ENCODE data around the gene MVK. TPM values are rescaled to one million over a fixed set of nuclear protein-coding genes. Genes with fewer than 3 reads are reported as not detected.
A peak's percentile ranks its signal among the peaks of the same experiment; 100 is the strongest.

The MVK gene
- total RNA-seq (2021) (35.6 and 50.8 TPM in 2 replicates), Bru-seq, nascent RNA (percentile 72 among the genes with signal in this experiment), BruChase-seq, experiment 1, labeled RNA remaining after a 2-hour chase (percentile 69 among the genes with signal in this experiment), BruChase-seq, experiment 2, labeled RNA remaining after a 6-hour chase (percentile 74 among the genes with signal in this experiment)
- long read RNA-seq, full-length matches to known transcripts, result 101 of 124 reads
- long read RNA-seq, partial matches to known transcripts, result 5 of 124 reads
- long read RNA-seq, other reads (novel, unspliced or antisense), result 18 of 124 reads

- TSS peak; percentile 70 for BruUV-seq (replicated peaks)
- intact Hi-C loops (cut with micrococcal nuclease; ENCODE audit: unreplicated experiment), result no loop called here
Measured at GRCh38 chr12:109573029-109573913, at the start of gene MVK, which contains the start of gene MMAB. Gene MVK (plus strand): TSS chr12:109573794. CDS start chr12:109574823, 1,029 bp downstream. Gene MMAB (minus strand): TSS chr12:109573504. CDS start chr12:109573480, 24 bp downstream.

DNA sequence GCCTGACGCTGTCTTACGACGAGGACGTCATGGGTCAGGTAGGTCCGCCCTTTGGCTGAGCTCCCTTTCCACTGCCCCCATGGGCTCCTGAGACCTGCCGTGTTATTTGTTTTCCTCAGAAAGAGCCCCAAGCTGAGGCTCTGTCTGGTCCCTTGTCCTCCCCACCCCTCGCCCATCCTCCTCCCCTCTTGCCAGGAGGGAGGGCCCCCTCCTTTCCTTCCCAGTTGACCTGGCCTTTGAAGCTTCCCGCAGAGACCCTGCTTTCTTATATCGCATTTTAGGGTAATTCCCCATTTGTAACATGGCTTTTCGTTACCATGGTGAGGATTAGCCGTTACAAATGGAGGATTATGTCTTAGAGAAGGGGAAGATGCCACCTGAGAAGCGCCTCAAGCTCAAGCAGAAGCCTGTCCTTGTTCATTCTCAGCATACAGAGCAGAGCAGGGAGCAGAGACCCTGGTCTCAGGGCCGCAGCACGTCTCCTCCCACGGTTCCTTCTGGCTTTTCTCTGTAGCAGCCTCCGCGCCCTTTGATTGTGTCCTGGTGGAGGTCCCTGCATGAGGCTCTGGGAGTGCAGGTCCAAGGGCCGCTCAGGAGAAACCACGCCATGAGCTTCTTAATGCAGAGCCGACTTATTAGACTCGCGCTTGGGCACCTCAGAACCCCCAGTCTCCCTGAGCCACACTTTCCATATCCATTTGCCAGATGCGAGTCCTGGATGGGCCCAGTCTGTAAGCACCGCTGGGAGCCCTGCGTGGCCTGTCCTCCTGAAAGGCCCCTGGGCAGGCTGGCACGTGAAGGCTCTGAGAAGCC, 48.9 kb upstream of the MVK start:
- H3K27me3 ChIP-seq (ENCODE audit: insufficient read depth, low read depth), result no peaks in the 10 kb centered on the region
- H3K27ac ChIP-seq, result no peak overlapping the region
- no peak overlapping the region for H3K4me3 ChIP-seq
- H2AFZ ChIP-seq, result no peak overlapping the region
- H3K9me3 ChIP-seq (ENCODE audit: insufficient read depth, low read depth), result no peaks in the 10 kb centered on the region
- H3K4me1 ChIP-seq (replicated peaks; ENCODE audit: insufficient read depth), result no peaks in the 10 kb centered on the region
- ChIA-PET POLR2A (ENCODE audit: unreplicated experiment) (no interaction called here), CTCF (interaction anchor here (0.6 kb wide), 2 partner anchors 113 to 154 kb away, joined by 3 read pairs; no protein-coding TSS in a partner anchor)
- no peaks in the 10 kb centered on the region for H4K20me1 ChIP-seq (ENCODE audit: insufficient read depth)
- TF ChIP-seq, protein P1, sequence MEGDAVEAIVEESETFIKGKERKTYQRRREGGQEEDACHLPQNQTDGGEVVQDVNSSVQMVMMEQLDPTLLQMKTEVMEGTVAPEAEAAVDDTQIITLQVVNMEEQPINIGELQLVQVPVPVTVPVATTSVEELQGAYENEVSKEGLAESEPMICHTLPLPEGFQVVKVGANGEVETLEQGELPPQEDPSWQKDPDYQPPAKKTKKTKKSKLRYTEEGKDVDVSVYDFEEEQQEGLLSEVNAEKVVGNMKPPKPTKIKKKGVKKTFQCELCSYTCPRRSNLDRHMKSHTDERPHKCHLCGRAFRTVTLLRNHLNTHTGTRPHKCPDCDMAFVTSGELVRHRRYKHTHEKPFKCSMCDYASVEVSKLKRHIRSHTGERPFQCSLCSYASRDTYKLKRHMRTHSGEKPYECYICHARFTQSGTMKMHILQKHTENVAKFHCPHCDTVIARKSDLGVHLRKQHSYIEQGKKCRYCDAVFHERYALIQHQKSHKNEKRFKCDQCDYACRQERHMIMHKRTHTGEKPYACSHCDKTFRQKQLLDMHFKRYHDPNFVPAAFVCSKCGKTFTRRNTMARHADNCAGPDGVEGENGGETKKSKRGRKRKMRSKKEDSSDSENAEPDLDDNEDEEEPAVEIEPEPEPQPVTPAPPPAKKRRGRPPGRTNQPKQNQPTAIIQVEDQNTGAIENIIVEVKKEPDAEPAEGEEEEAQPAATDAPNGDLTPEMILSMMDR (conservative IDR thresholded peaks at IDR 0.05), result no peak
- TF ChIP-seq EZH2 (IDR thresholded peaks at IDR 0.05; ENCODE audit: low read depth), result no peak
- H3K9me2 ChIP-seq (ENCODE audit: insufficient read depth), result no peaks in the 10 kb centered on the region
- H3K4me2 ChIP-seq, result no peak overlapping the region
- no TSS peak for BruUV-seq (replicated peaks)
- H3F3A ChIP-seq (ENCODE audit: insufficient read depth, low read depth), result no peaks in the 10 kb centered on the region
- DNase-seq, result no peak
- intact Hi-C loops (cut with micrococcal nuclease; ENCODE audit: unreplicated experiment), result no loop called here
- no peaks in the 10 kb centered on the region for H3K79me2 ChIP-seq (ENCODE audit: low read depth)
- H3K36me3 ChIP-seq (ENCODE audit: low read depth), result no peaks in the 10 kb centered on the region

More at GRCh38 chr12:109573029-109573913, at the start of gene MVK, which contains the start of gene MMAB:
- peak; percentile 99 for DNase-seq
- peak within 1 kb of the TSS; percentile 55 for H3K27ac ChIP-seq
- TF ChIP-seq EZH2 (IDR thresholded peaks at IDR 0.05; ENCODE audit: low read depth), result no peak
- TF ChIP-seq, protein P1 (conservative IDR thresholded peaks at IDR 0.05), result no peak
- no peaks in the 10 kb centered on the region for H3K27me3 ChIP-seq (ENCODE audit: insufficient read depth, low read depth)
- ChIA-PET POLR2A (ENCODE audit: unreplicated experiment) (interaction anchor here (0.5 to 1.7 kb wide), 10 partner anchors 9 to 770 kb away, joined by 3 to 11 read pairs (median 5); no protein-coding TSS in a partner anchor), CTCF (interaction anchor here (0.8 to 1.2 kb wide), 3 partner anchors 24 to 200 kb away, joined by 3 to 4 read pairs (median 3); no protein-coding TSS in a partner anchor)
- peaks cover 16% of the 10 kb centered on the region for H3K4me1 ChIP-seq (replicated peaks; ENCODE audit: insufficient read depth)
- H3K79me2 ChIP-seq (ENCODE audit: low read depth), result peaks cover 17% of the 10 kb centered on the region
- peak within 1 kb of the TSS; percentile 80 for H3K4me3 ChIP-seq
- peak within 1 kb of the TSS; percentile 88 for H2AFZ ChIP-seq
- no peaks in the 10 kb centered on the region for H3K9me2 ChIP-seq (ENCODE audit: insufficient read depth)
- 0 out of 2 replicates have a peak, but pooled peaks cover 7% of the 10 kb centered on the region for H3K36me3 ChIP-seq (ENCODE audit: low read depth)
- H3K9me3 ChIP-seq (ENCODE audit: insufficient read depth, low read depth), result no peaks in the 10 kb centered on the region
- H3F3A ChIP-seq (ENCODE audit: insufficient read depth, low read depth), result no peaks in the 10 kb centered on the region
- peak within 1 kb of the TSS; percentile 99 for H3K4me2 ChIP-seq
- H4K20me1 ChIP-seq (ENCODE audit: insufficient read depth), result no peaks in the 10 kb centered on the region; the same call in 1 of the 2 replicates

GRCh38 chr12:109525279-109525585, 48.4 kb upstream of the MVK start:
- DNase-seq, result no peak

More at GRCh38 chr12:109525279-109525585, 48.4 kb upstream of the MVK start:
- Histone ChIP-seq H3K27me3 (ENCODE audit: insufficient read depth, low read depth) (no peaks in the 10 kb centered on the region), H3K9me2 (ENCODE audit: insufficient read depth) (no peaks in the 10 kb centered on the region), H4K20me1 (ENCODE audit: insufficient read depth) (no peaks in the 10 kb centered on the region), H3K9me3 (ENCODE audit: insufficient read depth, low read depth) (no peaks in the 10 kb centered on the region), H2AFZ (no peak overlapping the region), H3K27ac (no peak overlapping the region), H3K36me3 (ENCODE audit: low read depth) (no peaks in the 10 kb centered on the region), H3K4me1 (replicated peaks; ENCODE audit: insufficient read depth) (no peaks in the 10 kb centered on the region), H3K4me2 (no peak overlapping the region), H3K79me2 (ENCODE audit: low read depth) (no peaks in the 10 kb centered on the region), H3K4me3 (no peak overlapping the region), H3F3A (ENCODE audit: insufficient read depth, low read depth) (no peaks in the 10 kb centered on the region)
- ChIA-PET CTCF (interaction anchor here (0.6 kb wide), 2 partner anchors 114 to 154 kb away, joined by 3 read pairs; no protein-coding TSS in a partner anchor), POLR2A (ENCODE audit: unreplicated experiment) (no interaction called here)
- BruUV-seq (replicated peaks), result no TSS peak
- TF ChIP-seq, protein P1 (conservative IDR thresholded peaks at IDR 0.05), result no peak
- TF ChIP-seq EZH2 (IDR thresholded peaks at IDR 0.05; ENCODE audit: low read depth), result no peak
- intact Hi-C loops (cut with micrococcal nuclease; ENCODE audit: unreplicated experiment), result no loop called here

All from PC-9 (cell line).